Left ventricle myocardium superior (tissue), 1 donor: Measurements from ENCODE around the gene FBXO8. TPM values are rescaled to one million over a fixed set of nuclear protein-coding genes. Genes with fewer than 3 reads are reported as not detected.
"Not testable (repeated sequence)": the region's sequence is repeated elsewhere in the genome, so short reads cannot be mapped to it uniquely, and the experiment has no call there.

Experiments used
- ATAC-seq: fragments of 200-7000 bp; cut with Tn5 transposase; one replicate; pipeline ENCODE4 v1.9.1; 2020; ENCODE audit warnings: mild to moderate bottlenecking, moderate library complexity
- DNase-seq: peaks from one replicate; pipeline ENCODE4 v3.0.0-alpha.2; 2020
- intact Hi-C: fragments of 100-400 bp; cut with micrococcal nuclease; formaldehyde crosslinking; loops from one replicate; pipeline ENCODE4 v1.11.0; 2022
- long read RNA-seq: library from polyadenylated mRNA; unstranded; transcript quantifications from one replicate; pipeline ENCODE4 v2.0.0, GENCODE V29; 2021
- total RNA-seq: library from RNA; stranded (reverse); fragmentation: NEBNext Ultra II Directional; extraction: Animal tissue kit (Norgen Biotek cat#: 25700); gene quantifications from one replicate; pipeline ENCODE4 v1.2.1, GENCODE V29; 2021
- donor health status: DM: no; HTN: yes; CAD: no; lungs with severe emphysema.

Gene FBXO8, protein sequence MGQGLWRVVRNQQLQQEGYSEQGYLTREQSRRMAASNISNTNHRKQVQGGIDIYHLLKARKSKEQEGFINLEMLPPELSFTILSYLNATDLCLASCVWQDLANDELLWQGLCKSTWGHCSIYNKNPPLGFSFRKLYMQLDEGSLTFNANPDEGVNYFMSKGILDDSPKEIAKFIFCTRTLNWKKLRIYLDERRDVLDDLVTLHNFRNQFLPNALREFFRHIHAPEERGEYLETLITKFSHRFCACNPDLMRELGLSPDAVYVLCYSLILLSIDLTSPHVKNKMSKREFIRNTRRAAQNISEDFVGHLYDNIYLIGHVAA
- total RNA-seq: 27.0 TPM
- long read RNA-seq, transcript FBXO8-201 (6 exons, 2,577 nt): major isoform, 12 of 13 reads
- long read RNA-seq, partial matches to known transcripts: 0 of 13 reads
- long read RNA-seq, other reads (novel, unspliced or antisense): 1 of 13 reads

DNA sequence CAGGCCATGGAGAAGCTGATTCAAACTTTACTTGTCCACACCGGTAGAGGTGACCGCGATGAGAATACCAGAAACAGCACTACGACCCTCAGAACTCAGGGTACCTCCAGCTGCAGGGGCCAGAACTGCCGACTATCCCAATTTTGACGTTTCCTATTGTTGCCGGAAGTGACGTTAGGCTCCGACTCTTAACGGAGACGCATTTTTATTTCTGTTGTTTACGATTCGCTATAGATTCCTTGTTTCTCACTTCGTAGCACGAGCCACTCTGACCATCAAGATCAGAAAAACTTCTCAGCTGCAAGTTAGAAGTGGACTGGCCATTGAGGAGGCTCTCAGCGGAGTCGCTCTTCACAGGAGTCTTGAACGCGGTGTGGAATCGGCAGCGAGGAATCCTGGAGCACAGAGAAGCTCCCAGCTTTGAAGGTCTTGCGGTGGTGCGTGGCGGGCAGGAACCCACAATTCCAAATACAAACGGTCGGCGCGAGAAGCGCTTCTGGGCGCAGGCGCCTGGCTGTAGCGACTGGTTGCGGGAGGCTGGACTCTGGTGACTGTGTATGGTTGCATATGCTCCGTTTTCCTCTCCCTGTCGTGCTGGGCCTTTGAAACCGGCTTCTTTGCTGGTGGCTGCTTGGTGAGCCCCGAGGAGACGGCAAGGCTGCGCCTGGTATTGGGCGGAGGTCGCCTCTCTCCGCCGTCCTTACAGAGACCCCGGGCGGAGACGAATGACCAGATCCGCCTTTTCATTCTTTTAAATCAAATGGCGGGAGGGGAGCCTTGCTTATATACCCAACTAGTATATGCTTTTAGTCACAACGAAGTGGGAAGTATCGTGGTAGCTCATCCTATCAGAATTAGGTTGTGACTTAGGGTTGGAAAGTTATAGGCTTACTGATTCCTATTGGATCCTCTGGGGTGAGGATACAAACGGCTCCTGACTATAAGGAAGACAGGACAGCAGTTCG is at the start of gene FBXO8, which contains the start of gene CEP44:
FBXO8 (minus strand) TSS at position 161 of the 965 bp plus-strand sequence. CDS start 20,575 bp downstream, outside the sequence.
CEP44 (plus strand) TSS at position 405 of the 965 bp plus-strand sequence. CDS start 15,211 bp downstream, outside the sequence.
- intact Hi-C loops: no loop called here
- DNase-seq: peak; percentile 72
- ATAC-seq: peak; percentile 89

DNA sequence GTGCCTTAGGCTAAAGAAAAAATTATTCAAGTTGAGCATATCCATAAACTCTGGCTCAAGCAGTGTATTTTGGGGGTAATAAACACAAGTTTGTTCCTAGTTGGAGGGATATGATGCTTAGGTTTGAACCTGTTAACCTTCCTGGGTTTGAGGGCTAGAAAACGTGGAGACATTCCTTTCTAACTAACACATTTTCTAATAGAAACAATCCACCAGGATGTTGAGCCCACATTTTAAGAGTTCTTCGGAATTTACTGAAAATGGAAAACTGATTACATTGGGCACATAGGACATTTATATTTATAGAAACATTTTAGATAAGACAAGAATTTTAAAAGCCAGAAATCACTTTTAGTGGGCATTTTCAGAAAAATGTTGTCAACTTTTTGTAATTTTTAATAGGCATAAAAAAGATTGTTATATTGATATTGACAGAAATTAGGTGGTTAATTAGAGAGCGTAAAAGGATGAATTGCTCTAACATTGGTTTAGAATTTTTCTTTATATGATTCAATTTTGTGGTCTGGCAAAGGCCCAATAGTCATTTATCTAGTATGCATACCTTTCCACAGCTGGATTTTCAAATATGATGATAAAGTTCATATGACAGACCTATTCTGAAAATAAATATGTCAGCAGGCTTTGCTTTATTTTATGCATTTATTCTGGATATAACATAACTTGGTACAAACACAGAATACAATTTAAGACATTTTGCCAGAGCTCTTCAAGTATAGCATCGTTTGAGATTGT is 49.5 kb upstream of the FBXO8 start:
- intact Hi-C loops: no loop called here
- ATAC-seq: no peak

GRCh38 chr4:174324725-174325124 is 41.3 kb upstream of the FBXO8 start:
- intact Hi-C loops: no loop called here
- DNase-seq (no peak), ATAC-seq (no peak)

More for the DNA sequence above, 49.5 kb upstream of the FBXO8 start:
- no peak for DNase-seq

DNA sequence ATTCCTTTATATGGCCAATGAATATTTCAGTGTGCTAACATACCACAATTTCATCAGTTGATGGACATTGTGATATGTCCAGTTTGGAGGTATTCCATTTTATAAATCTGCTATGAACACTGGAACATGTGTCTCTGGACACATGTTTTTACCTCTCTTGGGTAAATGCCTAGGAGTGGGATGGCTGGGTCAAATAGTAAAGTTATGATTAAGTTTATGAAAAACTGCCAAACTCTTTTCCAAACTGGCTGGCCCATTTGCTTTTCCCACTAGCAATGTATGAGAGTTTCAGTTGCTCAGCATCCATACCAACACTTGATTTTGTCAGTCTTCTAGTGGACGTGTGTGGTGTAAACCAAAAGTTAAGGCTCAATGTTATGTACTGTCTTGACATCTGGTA is 40.8 kb upstream of the FBXO8 start:
- ATAC-seq: no peak
- intact Hi-C loops: no loop called here
- no peak for DNase-seq

DNA sequence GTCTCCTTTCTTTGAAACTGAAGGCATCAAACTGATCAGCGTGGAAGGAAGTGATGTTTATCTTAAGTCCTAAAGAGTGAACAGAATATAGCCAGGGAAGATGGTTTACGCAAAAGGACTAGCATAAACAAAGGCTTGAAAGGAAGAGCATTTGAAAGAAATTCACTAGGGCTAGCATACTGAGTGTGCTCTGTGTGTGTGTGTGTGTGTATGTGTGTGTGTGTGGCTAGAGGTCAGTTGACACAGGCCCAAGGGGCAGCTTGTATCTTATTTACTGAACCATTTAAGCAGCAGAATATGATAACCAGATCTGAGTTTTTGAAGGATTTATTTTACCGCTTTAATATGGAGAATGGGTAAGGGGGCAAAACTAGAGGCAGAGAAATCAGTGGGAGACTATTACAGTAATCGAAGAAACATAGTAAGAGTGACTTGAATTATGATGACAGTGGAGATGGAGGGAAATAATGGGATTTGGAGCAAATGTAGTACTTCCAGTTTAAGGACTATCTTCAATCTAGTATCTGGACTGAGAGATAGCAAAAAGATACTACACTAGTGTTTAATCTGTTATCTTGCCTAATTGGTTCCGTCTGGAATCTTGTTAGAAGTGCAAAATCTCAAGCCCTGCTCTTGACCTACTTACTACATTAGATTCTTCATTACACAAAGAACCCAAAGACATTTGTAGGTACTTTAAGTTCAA is 37.2 kb upstream of the FBXO8 start:
- DNase-seq (no peak), ATAC-seq (no peak)
- intact Hi-C loops: no loop called here

- ATAC-seq: no peak
- intact Hi-C loops: loop anchor here (10.0 kb wide), 1 partner anchor 94 kb away; no protein-coding TSS in a partner anchor
Observed at GRCh38 chr4:174318829-174319764, 35.6 kb upstream of the FBXO8 start.

DNA sequence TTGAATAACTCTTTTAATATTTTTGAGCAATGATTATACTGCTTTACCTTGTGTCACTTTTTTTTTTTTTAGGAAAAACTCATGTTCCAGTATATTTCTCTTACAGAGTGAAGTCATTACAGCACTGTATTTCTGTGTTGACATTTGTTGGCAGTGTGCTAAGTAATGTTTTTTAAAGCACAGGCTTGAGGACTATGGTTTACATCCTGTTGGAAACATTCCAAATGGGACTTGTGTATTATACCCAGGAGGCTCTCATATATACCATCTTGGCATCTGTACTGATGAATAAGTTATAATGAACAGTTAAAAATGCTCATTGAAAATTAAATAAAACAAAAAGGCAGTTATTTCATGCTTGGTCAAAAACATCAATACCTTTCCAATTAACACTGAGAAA is 34.1 kb upstream of the FBXO8 start:
- no peak for ATAC-seq
- no peak for DNase-seq
- intact Hi-C loops: loop anchor here (10.0 kb wide), 1 partner anchor 93 kb away; no protein-coding TSS in a partner anchor

More at GRCh38 chr4:174318829-174319764, 35.6 kb upstream of the FBXO8 start:
- no peak for DNase-seq

DNA sequence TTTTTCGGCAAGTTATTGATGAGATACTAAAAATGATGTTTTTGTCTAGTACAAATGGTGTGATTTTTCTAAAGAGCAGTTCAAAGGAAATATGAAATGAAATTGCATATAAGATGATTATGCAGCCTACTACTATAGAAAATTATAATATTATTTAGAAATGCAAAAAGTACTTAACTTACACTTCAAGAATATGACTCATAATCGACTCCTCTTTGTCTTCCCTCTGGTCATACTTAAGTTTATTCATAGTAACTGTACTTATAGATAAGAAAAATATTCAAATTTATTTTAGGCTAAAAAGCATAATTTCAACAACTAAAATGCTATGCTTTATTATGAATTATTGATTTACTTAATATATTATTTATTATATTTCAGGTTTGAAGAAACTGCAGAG is 33.5 kb upstream of the FBXO8 start:
- DNase-seq: no peak
- intact Hi-C loops: loop anchor here (10.0 kb wide), 1 partner anchor 92 kb away; no protein-coding TSS in a partner anchor
- no peak for ATAC-seq

DNA sequence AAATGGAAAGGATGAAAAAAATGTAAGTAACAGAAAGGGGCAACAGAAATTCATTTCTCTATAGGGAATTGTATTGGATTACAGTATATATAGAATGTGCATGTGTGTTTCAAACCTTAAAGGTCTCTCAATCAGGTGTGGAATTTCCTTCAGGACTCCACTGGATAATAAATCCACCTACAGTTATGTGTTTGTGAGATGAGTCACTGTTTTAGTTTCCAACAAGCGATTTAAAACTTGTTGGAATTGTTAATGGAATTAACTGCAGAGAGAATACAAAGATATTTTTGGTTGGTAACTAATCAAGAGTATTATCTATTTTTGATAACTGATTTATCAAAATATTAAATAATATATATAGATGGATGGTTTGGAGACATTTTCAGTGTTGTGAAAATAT is 33.1 kb upstream of the FBXO8 start:
- ATAC-seq (no peak), DNase-seq (no peak)
- intact Hi-C loops: loop anchor here (10.0 kb wide), 1 partner anchor 92 kb away; no protein-coding TSS in a partner anchor

- DNase-seq (no peak), ATAC-seq (no peak)
- intact Hi-C loops: loop anchor here (10.0 kb wide), 1 partner anchor 90 kb away; no protein-coding TSS in a partner anchor
Observed at GRCh38 chr4:174314770-174315169, 31.3 kb upstream of the FBXO8 start.

GRCh38 chr4:174314274-174314673 is 30.8 kb upstream of the FBXO8 start:
- ATAC-seq (peak; percentile 61), DNase-seq (no peak)
- intact Hi-C loops: loop anchor here (10.0 kb wide), 1 partner anchor 89 kb away; no protein-coding TSS in a partner anchor

- ATAC-seq (no peak), DNase-seq (no peak)
- intact Hi-C loops: loop anchor here (10.0 kb wide), 1 partner anchor 88 kb away; no protein-coding TSS in a partner anchor
Observed at GRCh38 chr4:174312993-174313392, 29.5 kb upstream of the FBXO8 start.

GRCh38 chr4:174307694-174308093 is 24.2 kb upstream of the FBXO8 start:
- intact Hi-C loops: no loop called here
- DNase-seq: no peak
- ATAC-seq: no peak

- no peak for DNase-seq
- intact Hi-C loops: no loop called here
- no peak for ATAC-seq
Observed at GRCh38 chr4:174305961-174306360, 22.5 kb upstream of the FBXO8 start.

DNA sequence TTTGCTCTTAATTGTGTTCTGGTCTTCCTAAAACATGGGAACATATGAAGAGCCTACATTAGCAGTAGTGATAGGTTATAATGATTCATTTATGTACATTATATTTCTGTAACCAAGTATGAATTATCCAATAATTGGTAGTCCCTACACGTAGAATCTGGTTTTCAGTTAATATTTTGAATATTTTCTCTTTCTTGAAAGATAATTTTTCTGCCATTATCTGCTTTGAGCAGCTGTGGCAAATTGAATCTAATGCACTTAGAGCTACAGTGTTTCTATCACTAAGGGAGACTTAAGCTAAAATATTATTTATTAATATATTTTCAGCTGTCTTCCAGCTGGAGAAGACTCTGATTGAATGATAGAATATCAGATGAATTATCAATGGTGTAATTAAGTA is 21.2 kb upstream of the FBXO8 start:
- DNase-seq (no peak), ATAC-seq (no peak)

DNA sequence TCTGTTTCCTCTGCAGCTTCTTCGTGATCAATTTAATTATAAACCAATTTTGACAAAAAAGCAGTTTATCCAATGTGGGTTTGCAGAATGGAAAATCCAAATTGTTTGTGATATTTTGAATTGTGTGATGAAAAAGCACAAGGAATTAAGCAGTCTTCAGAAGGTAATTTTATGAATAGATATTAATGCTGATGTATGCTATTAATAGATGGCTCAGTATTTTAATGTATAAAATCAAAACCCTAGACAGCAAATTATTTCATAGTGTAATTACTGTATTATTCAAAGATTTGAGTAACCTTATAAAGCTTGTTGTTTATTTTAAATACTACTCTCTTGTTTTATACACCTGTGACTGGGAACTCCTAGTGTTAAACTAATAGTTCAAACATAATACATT is 20.2 kb upstream of the FBXO8 start:
- DNase-seq: no peak
- no peak for ATAC-seq
- intact Hi-C loops: no loop called here

More for the DNA sequence above, 21.2 kb upstream of the FBXO8 start:
- intact Hi-C loops: no loop called here

GRCh38 chr4:174295142-174295541 is 11.7 kb upstream of the FBXO8 start:
- DNase-seq, ATAC-seq, intact Hi-C loops: not testable (repeated sequence)
